Neural crest cell (in vitro differentiated cells): ENCODE results near the gene BCL2L13. TPM values are rescaled to one million over a fixed set of nuclear protein-coding genes. Genes with fewer than 3 reads are reported as not detected.
"Not testable (repeated sequence)": the region's sequence is repeated elsewhere in the genome, so short reads cannot be mapped to it uniquely, and the experiment has no call there.

Experiments used
- DNase-seq: peaks from one replicate; pipeline ENCODE4 v3.0.0; 2021; ENCODE audit warnings: low read depth, mixed read lengths, low spot score
- H3K27ac Mint-ChIP-seq: one replicate; pipeline ENCODE4 v1.8.0; 2021; ENCODE audit warnings: mild to moderate bottlenecking, mixed read lengths; ENCODE audit not compliant: unreplicated experiment
- H3K27me3 Mint-ChIP-seq: 2 replicates; pipeline ENCODE4 v1.8.0; 2021; ENCODE audit warnings: low read depth, mild to moderate bottlenecking, mixed read lengths
- H3K36me3 Mint-ChIP-seq: 2 replicates; pipeline ENCODE4 v1.8.0; 2021; ENCODE audit warnings: low read depth, mild to moderate bottlenecking, mixed read lengths
- H3K4me1 Mint-ChIP-seq: 2 replicates; pipeline ENCODE4 v1.8.0; 2021; ENCODE audit warnings: mixed read lengths
- H3K4me3 Mint-ChIP-seq: one replicate; pipeline ENCODE4 v1.8.0; 2021; ENCODE audit warnings: mild to moderate bottlenecking, mixed read lengths
- H3K9me3 Mint-ChIP-seq: 2 replicates; pipeline ENCODE4 v1.8.0; 2021; ENCODE audit warnings: mixed read lengths
- total RNA-seq: library from RNA; stranded (reverse); gene quantifications from 2 replicates; pipeline ENCODE4 v1.2.1, GENCODE V29; 2021
- TF ChIP-seq, protein P1 (sequence below): fragments of 200-600 bp; sonication (generic); conservative IDR thresholded peaks from 2 replicates; pipeline ENCODE4 v1.5.0; 2021; ENCODE audit warnings: antibody characterized with exemption, mild to moderate bottlenecking

BCL2L13 gene
- total RNA-seq, 1 donor from 2014 or later, result 37.5 TPM

DNA sequence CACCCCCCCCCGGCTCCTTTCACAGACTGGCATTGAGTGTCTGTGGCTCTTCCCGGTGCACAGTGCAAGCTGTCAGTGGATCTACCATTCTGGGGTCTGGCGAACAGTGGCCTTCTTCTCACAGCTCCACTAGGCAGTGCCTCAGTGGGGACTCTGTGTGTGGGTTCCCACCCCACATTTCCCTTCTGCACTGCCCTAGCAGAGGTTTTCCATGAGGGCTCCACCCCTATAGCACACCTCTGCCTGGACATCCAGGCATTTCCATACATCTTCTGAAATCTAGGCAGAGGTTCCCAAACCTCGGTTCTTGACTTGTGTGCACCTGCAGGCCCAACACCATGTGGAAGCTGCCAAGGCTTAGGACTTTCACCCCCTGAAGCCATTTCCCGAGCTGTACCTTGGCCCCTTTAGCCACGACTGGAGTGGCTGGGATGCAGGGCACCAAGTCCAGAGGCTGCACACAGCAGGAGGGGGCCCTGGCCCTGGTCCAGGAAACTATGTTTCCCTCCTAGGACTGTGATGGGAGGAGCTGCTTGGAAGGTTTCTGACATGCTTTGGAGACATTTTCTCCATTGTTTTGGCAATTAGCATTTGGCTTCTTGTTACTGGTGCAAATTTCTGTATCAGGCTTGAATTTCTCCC is 26.0 kb downstream of the BCL2L13 start:
- no peaks in the 10 kb centered on the region for H3K27me3 Mint-ChIP-seq
- H3K4me3 Mint-ChIP-seq, result no peak overlapping the region
- no peak for DNase-seq
- H3K9me3 Mint-ChIP-seq, result peaks cover 9% of the 10 kb centered on the region
- TF ChIP-seq, protein P1, sequence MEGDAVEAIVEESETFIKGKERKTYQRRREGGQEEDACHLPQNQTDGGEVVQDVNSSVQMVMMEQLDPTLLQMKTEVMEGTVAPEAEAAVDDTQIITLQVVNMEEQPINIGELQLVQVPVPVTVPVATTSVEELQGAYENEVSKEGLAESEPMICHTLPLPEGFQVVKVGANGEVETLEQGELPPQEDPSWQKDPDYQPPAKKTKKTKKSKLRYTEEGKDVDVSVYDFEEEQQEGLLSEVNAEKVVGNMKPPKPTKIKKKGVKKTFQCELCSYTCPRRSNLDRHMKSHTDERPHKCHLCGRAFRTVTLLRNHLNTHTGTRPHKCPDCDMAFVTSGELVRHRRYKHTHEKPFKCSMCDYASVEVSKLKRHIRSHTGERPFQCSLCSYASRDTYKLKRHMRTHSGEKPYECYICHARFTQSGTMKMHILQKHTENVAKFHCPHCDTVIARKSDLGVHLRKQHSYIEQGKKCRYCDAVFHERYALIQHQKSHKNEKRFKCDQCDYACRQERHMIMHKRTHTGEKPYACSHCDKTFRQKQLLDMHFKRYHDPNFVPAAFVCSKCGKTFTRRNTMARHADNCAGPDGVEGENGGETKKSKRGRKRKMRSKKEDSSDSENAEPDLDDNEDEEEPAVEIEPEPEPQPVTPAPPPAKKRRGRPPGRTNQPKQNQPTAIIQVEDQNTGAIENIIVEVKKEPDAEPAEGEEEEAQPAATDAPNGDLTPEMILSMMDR, result no peak
- peaks cover 35% of the 10 kb centered on the region for H3K36me3 Mint-ChIP-seq
- H3K4me1 Mint-ChIP-seq, result no peaks in the 10 kb centered on the region
- H3K27ac Mint-ChIP-seq, result no peak overlapping the region

DNA sequence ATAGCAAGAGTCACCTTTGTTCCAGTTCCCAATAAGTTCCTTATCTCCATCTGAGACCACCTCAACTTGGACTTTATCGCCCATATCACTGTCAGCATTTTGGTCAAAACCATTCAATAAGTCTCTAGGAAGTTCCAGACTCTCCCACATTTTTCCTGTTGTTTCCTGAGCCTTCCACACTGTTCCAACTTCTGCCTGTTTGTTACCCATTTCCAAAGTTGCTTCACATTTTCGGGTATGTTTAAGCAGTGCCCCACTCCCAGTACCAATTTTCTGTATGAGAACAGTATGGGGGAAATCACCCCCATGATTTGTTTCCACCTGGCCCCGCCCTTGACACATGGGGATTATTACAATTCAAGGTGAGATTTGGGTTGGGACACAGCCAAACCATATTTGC is 26.7 kb downstream of the BCL2L13 start:
- Mint-ChIP-seq H3K4me3 (no peak overlapping the region), H3K4me1 (no peaks in the 10 kb centered on the region), H3K27ac (no peak overlapping the region), H3K27me3 (no peaks in the 10 kb centered on the region), H3K36me3 (peaks cover 37% of the 10 kb centered on the region), H3K9me3 (peaks cover 9% of the 10 kb centered on the region)
- no peak for DNase-seq
- TF ChIP-seq, protein P1, result no peak

DNA sequence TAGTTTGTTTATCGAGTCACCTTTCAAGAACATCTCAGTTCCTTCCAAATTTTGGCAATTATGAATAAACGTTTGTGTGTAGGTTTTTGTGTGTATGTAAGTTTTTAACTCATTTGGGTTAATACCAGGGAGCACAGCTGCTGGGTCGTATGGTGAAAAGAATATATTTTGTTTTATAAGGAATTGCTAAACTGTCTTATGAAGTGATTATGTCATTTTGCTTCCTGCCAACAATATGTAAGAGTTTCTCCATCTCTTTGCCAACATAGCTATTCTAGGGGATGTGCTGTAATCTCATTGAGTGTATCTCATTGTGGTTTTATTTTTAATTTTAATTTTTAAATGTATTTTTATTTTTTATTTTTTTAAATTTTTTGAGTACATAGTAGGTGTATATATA is 27.3 kb downstream of the BCL2L13 start:
- H3K27ac Mint-ChIP-seq, result no peak overlapping the region
- H3K27me3 Mint-ChIP-seq, result no peaks in the 10 kb centered on the region
- TF ChIP-seq, protein P1, result no peak
- H3K4me3 Mint-ChIP-seq, result no peak overlapping the region
- peaks cover 35% of the 10 kb centered on the region for H3K36me3 Mint-ChIP-seq
- H3K9me3 Mint-ChIP-seq, result peaks cover 9% of the 10 kb centered on the region
- H3K4me1 Mint-ChIP-seq, result no peaks in the 10 kb centered on the region
- no peak for DNase-seq

DNA sequence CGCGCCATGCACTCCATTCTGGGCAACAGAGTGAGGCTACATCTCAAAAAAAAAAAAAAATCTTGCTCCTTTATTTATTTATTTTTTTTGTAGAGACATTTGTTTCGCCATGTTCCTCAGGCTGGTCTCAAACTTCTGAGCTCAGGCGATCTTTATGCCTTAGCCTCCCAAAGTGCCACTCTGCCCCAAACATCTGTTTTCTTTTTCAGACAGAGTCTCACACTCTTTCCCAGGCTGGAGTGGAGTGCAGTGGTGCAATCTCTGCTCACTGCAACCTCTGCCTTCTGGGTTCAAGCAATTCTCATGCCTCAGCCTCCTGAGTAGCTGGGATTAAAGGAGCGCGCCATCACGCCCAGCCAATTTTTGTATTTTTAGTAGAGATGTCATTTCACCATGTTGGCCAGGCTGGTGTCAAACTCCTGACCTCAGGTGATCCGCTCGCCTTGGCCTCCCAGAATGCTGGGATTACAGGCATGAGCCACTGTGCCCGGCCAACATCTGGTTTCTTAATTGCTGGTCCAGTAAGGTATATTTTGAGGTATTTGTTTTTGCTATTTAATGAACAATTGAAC is 33.0 kb downstream of the BCL2L13 start:
- H3K36me3 Mint-ChIP-seq, H3K4me3 Mint-ChIP-seq, DNase-seq, H3K27me3 Mint-ChIP-seq, H3K9me3 Mint-ChIP-seq, H3K27ac Mint-ChIP-seq: not testable (repeated sequence)
- peaks cover 12% of the 10 kb centered on the region for H3K4me1 Mint-ChIP-seq

DNA sequence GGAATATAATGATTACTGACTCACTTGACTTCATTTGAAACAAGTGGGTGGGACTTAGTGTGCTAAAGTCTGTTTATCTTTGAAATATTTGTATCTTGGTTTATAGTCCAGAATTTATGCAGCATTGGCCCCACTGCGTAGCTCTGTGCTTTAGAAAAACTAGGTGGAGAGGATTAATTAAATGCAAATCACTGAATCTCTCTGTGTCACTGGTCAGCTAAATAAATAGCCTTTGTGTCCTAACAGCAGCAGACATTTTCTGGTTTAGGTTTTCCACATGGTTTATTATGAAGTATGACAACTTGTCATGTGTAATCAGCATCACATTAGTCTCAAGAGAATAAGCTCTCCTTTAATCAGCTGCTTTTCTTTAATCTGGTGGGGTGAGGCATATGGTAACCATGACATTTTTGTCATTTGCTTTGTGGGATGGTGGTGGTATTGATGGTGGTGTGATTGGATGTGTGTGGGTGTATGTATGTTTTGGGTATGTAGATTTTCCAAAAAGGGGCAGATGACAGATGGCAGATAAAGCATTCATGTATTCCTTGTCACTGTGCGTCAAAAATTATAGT is 33.9 kb downstream of the BCL2L13 start:
- no peaks in the 10 kb centered on the region for H3K27me3 Mint-ChIP-seq
- H3K9me3 Mint-ChIP-seq, result no peaks in the 10 kb centered on the region
- H3K36me3 Mint-ChIP-seq, result peaks cover 3% of the 10 kb centered on the region
- H3K27ac Mint-ChIP-seq, result no peak overlapping the region
- peaks cover 12% of the 10 kb centered on the region for H3K4me1 Mint-ChIP-seq
- TF ChIP-seq, protein P1, result no peak
- H3K4me3 Mint-ChIP-seq, result no peak overlapping the region
- no peak for DNase-seq

DNA sequence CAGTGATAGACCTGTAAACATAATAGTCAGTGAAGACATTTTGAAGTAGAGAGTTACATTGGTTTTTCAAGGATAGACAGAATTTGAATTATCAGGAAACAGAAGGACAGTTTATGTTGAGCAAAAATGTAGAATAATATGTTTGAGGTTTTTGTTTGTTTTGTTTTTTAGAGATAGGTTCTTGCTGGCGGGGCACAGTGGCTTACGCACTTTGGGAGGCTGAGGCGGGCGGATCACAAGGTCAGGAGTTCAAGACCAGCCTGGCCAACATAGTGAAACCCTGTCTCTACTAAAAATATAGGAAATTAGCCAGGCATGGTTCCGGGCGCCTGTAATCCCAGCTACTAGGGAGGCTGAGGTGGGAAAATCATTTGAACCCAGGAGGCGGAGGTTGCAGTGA is 35.6 kb downstream of the BCL2L13 start:
- Mint-ChIP-seq H3K27ac (no peak overlapping the region), H3K36me3 (peaks cover 3% of the 10 kb centered on the region), H3K9me3 (no peaks in the 10 kb centered on the region), H3K4me3 (no peak overlapping the region), H3K27me3 (no peaks in the 10 kb centered on the region), H3K4me1 (peaks cover 12% of the 10 kb centered on the region)
- no peak for DNase-seq
- TF ChIP-seq, protein P1, result no peak
